Endothelial cell of umbilical vein (primary cell): ENCODE data around the gene UBE2E2. TPM values are rescaled to one million over a fixed set of nuclear protein-coding genes. Genes with fewer than 3 reads are reported as not detected.

ENCODE experiments used
- BruUV-seq: library from RNA; stranded (reverse); fragments of 400-500 nt; replicated peaks from 2 replicates; lab custom pipeline; 2021; lab: Mats Ljungman, UMichigan
- CTCF ChIA-PET: fragments of 300-600, 350-600 bp; sonication (Branson Sonifier 250); formaldehyde crosslinking; loops from one replicate; lab custom pipeline; 2021; ENCODE audit warnings: antibody characterized with exemption, inconsistent platforms; lab: Charles Lee
- POLR2A ChIA-PET: fragments of 300-600, 350-600 bp; sonication (Branson Sonifier 250); formaldehyde crosslinking; loops from one replicate; lab custom pipeline; 2021; ENCODE audit warnings: antibody characterized with exemption, inconsistent platforms; lab: Charles Lee
- DNase-seq: peaks from one replicate; pipeline ENCODE4 v3.0.0-alpha.2; 2011; ENCODE audit warnings: low read depth, low spot score
- FAIRE-seq: peaks from 2 replicates; lab custom pipeline; 2011; peaks lifted over from hg19 to GRCh38; lab: Jason Lieb, UNC
- H2AFZ ChIP-seq: 2 replicates; pipeline ENCODE4 v1.6.0; 2012; ENCODE audit warnings: low read depth, low read length, control low read depth, inconsistent platforms
- H3K27ac ChIP-seq: 2 replicates; pipeline ENCODE4 v1.5.1; 2011; ENCODE audit warnings: low read depth, mild to moderate bottlenecking, control low read depth, low read length, moderate library complexity; ENCODE audit not compliant: insufficient read depth
- H3K27me3 ChIP-seq, 2 experiments: 2 replicates each; pipeline versions ENCODE4 v1.6.0 to v1.6.1; 2011; ENCODE audit warnings: low read length in 2 of 2, mixed read lengths in 1 of 2; ENCODE audit not compliant: control insufficient read depth in 2 of 2, insufficient read depth in 2 of 2
- H3K36me3 ChIP-seq, 2 experiments: 2 replicates in 1 of 2; 3 replicates in 1 of 2; pipeline ENCODE4 v1.5.1; 2011; ENCODE audit warnings: low read length in 2 of 2, mild to moderate bottlenecking in 1 of 2, moderate library complexity in 1 of 2; ENCODE audit not compliant: control insufficient read depth in 2 of 2, insufficient read depth in 2 of 2; ENCODE audit errors: extremely low read depth in 1 of 2
- H3K4me1 ChIP-seq: 3 replicates; pipeline ENCODE4 v1.5.1; 2011; ENCODE audit warnings: mild to moderate bottlenecking, low read length; ENCODE audit not compliant: control insufficient read depth, insufficient read depth; ENCODE audit errors: extremely low read depth
- H3K4me2 ChIP-seq: 2 replicates; pipeline ENCODE4 v1.6.1; 2011; ENCODE audit warnings: low read length, control low read depth, mixed read lengths; ENCODE audit not compliant: insufficient read depth
- H3K4me3 ChIP-seq, 3 experiments: fragments of 200-600 bp in 1 of 3; sonication (generic), shearing (Covaris generic) in 1 of 3; replicated peaks in 1 of 3; 2 replicates each; pipeline ENCODE4 v1.5.1; 2011 to 2016; ENCODE audit warnings: control low read depth in 3 of 3, low read length in 3 of 3, mild to moderate bottlenecking in 2 of 3, inconsistent platforms in 1 of 3, low read depth in 1 of 3, moderate library complexity in 1 of 3; ENCODE audit not compliant: insufficient read depth in 1 of 3
- H3K79me2 ChIP-seq: 2 replicates; pipeline ENCODE4 v1.6.0; 2012; ENCODE audit warnings: low read length, inconsistent platforms; ENCODE audit not compliant: control insufficient read depth, insufficient read depth
- H3K9ac ChIP-seq: replicated peaks from 2 replicates; pipeline ENCODE3; 2011; ENCODE audit warnings: low read length, control low read depth; ENCODE audit not compliant: insufficient read depth; ENCODE audit errors: extremely low read depth
- H3K9me1 ChIP-seq: replicated peaks from 3 replicates; pipeline ENCODE4 v1.6.0; 2011; ENCODE audit warnings: mild to moderate bottlenecking, low read length; ENCODE audit not compliant: control insufficient read depth, insufficient read depth; ENCODE audit errors: extremely low read depth
- H3K9me3 ChIP-seq: replicated peaks from 2 replicates; pipeline ENCODE4 v1.5.1; 2012; ENCODE audit warnings: low read length, inconsistent platforms; ENCODE audit not compliant: control insufficient read depth, insufficient read depth
- H4K20me1 ChIP-seq: replicated peaks from 2 replicates; pipeline ENCODE3; 2011; ENCODE audit warnings: mild to moderate bottlenecking, low read length; ENCODE audit not compliant: control insufficient read depth, insufficient read depth; ENCODE audit errors: extremely low read depth
- EZH2 ChIP-seq: IDR thresholded peaks from 2 replicates; pipeline ENCODE4 v1.6.1; 2012; ENCODE audit warnings: borderline replicate concordance, low read depth, mild to moderate bottlenecking, moderate library complexity, low read length, inconsistent platforms; ENCODE audit not compliant: severe bottlenecking
- FOS ChIP-seq: IDR thresholded peaks from 2 replicates; pipeline ENCODE4 v1.6.1; 2011; ENCODE audit warnings: mild to moderate bottlenecking, low read length, moderate library complexity, borderline replicate concordance; ENCODE audit not compliant: insufficient read depth
- GATA2 ChIP-seq: IDR thresholded peaks from 2 replicates; pipeline ENCODE4 v1.7.0; 2011; ENCODE audit warnings: low read depth, mild to moderate bottlenecking, moderate library complexity, mixed read lengths, low read length; ENCODE audit not compliant: insufficient read length, insufficient read depth
- JUN ChIP-seq: IDR thresholded peaks from 2 replicates; pipeline ENCODE4 v1.6.1; 2011; ENCODE audit warnings: borderline replicate concordance, low read depth; ENCODE audit not compliant: insufficient read length, insufficient read depth
- MYC ChIP-seq: IDR thresholded peaks from one replicate; pipeline ENCODE4 v1.6.1; 2011; ENCODE audit warnings: mild to moderate bottlenecking, low read depth, low read length
- POLR2A ChIP-seq: IDR thresholded peaks from 2 replicates; pipeline ENCODE4 v1.6.1; 2012; ENCODE audit warnings: low read depth, mild to moderate bottlenecking, control low read depth, low read length
- POLR2AphosphoS5 ChIP-seq: IDR thresholded peaks from 2 replicates; pipeline ENCODE4 v1.6.1; 2012; ENCODE audit warnings: low read depth, mild to moderate bottlenecking, control low read depth, low read length, moderate library complexity; ENCODE audit not compliant: insufficient read depth
- dilution Hi-C: fragments of 300-500 bp; cut with MboI; formaldehyde crosslinking; loops from one replicate; pipeline ENCODE4 v1.15.0; 2019; ENCODE audit warnings: low sequenced_read_pairs; ENCODE audit not compliant: extremely low pct_ligation_motif_present
- intact Hi-C: fragments of 100-400 bp; cut with micrococcal nuclease; formaldehyde crosslinking; loops from one replicate; pipeline ENCODE4 v1.10.0; 2022
- polyA plus RNA-seq, 4 experiments: library from polyadenylated mRNA; depleted of rRNA in 3 of 4; stranded (reverse) in 3 of 4; unstranded in 1 of 4; fragments of >200 nt; gene quantifications; 2 replicates each; pipeline versions ENCODE4 v1.2.1 to v1.2.3, GENCODE V29; 2011 to 2012; ENCODE audit warnings: missing spikeins in 1 of 4
- total RNA-seq: library from RNA; stranded (reverse); gene quantifications from 2 replicates; pipeline ENCODE4 v1.2.3, GENCODE V29; 2021
- TF ChIP-seq, protein P1 (sequence below): IDR thresholded peaks from 2 replicates; pipeline ENCODE4 v1.6.1; 2011; ENCODE audit not compliant: insufficient read depth, insufficient read length
- TF ChIP-seq, protein P2 (sequence below), 2 donors: IDR thresholded peaks; 1 replicate in 1 of 2; 2 replicates in 1 of 2; pipeline ENCODE4 v1.5.1; 2011; ENCODE audit warnings: low read length in 2 of 2, mild to moderate bottlenecking in 2 of 2, moderate library complexity in 2 of 2, control low read depth in 1 of 2, inconsistent platforms in 1 of 2, low read depth in 1 of 2; ENCODE audit not compliant: insufficient read depth in 1 of 2; ENCODE audit errors: extremely low read depth in 1 of 2

Gene UBE2E2
- total and polyA plus RNA-seq, 2 donors (not counting 3 experiments of a cell fraction or from before 2014, with no cell fraction given) = 37.0 to 45.4 TPM

GRCh38 chr3:23252122-23252521 lies 49.0 kb downstream of the UBE2E2 start:
- H3K4me3 ChIP-seq = no peak overlapping the region
- no peaks in the 10 kb centered on the region for H3K4me1 ChIP-seq
- no TSS peak for BruUV-seq
- no peaks in the 10 kb centered on the region for H3K9me1 ChIP-seq
- H3K4me2 ChIP-seq = no peak overlapping the region
- no peak overlapping the region for H2AFZ ChIP-seq
- H3K27ac ChIP-seq = no peak overlapping the region
- FAIRE-seq (no peak), DNase-seq (no peak)
- H3K27me3 ChIP-seq = no peaks in the 10 kb centered on the region
- peaks cover 4% of the 10 kb centered on the region for H4K20me1 ChIP-seq
- intact Hi-C loops = no loop called here
- no peak overlapping the region for H3K9ac ChIP-seq
- dilution Hi-C loops = no loop called here
- CTCF ChIA-PET = interaction anchor here (1.4 kb wide), 1 partner anchor 19 kb away, joined by 3 read pairs; no protein-coding TSS in a partner anchor
- no peaks in the 10 kb centered on the region for H3K9me3 ChIP-seq
- H3K36me3 ChIP-seq = no peaks in the 10 kb centered on the region
- POLR2A ChIA-PET = no interaction called here
- H3K79me2 ChIP-seq = peaks cover 13% of the 10 kb centered on the region
- TF ChIP-seq JUN (no peak), MYC (no peak), EZH2 (no peak), POLR2A (no peak), FOS (no peak), GATA2 (no peak)
- TF ChIP-seq, protein P1, sequence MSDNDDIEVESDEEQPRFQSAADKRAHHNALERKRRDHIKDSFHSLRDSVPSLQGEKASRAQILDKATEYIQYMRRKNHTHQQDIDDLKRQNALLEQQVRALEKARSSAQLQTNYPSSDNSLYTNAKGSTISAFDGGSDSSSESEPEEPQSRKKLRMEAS = no peak

DNA sequence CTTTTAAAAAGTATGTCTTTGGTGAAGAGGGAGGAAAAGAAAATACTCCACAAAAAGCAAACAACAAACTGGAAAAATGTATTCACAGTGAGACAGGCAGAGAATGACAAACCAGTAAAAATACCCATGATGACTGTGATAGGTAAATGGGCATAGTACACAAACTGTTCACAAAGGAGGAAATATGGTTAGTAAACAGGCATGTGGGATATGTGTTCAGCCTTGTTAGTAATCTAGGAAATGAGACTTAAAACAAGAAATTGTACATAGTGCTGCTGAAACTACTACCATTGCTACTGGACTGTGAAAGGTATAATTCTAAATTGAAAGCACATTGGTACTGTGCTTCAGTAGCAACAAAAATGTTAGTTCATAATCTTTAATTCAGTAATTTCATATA lies 50.1 kb downstream of the UBE2E2 start:
- H3K27me3 ChIP-seq = no peaks in the 10 kb centered on the region
- ChIA-PET POLR2A (no interaction called here), CTCF (no interaction called here)
- no peak overlapping the region for H2AFZ ChIP-seq
- FAIRE-seq (no peak), DNase-seq (no peak)
- H3K27ac ChIP-seq = no peak overlapping the region
- no peaks in the 10 kb centered on the region for H3K9me1 ChIP-seq
- dilution Hi-C loops (no loop called here), intact Hi-C loops (no loop called here)
- H3K4me3 ChIP-seq = no peak overlapping the region
- no peaks in the 10 kb centered on the region for H3K4me1 ChIP-seq
- H3K79me2 ChIP-seq = peaks cover 13% of the 10 kb centered on the region
- no peak overlapping the region for H3K4me2 ChIP-seq
- TF ChIP-seq, protein P1 = no peak
- no peak for TF ChIP-seq POLR2AphosphoS5
- TF ChIP-seq EZH2 = no peak
- TF ChIP-seq MYC = no peak
- TF ChIP-seq JUN = no peak
- TF ChIP-seq, protein P2, sequence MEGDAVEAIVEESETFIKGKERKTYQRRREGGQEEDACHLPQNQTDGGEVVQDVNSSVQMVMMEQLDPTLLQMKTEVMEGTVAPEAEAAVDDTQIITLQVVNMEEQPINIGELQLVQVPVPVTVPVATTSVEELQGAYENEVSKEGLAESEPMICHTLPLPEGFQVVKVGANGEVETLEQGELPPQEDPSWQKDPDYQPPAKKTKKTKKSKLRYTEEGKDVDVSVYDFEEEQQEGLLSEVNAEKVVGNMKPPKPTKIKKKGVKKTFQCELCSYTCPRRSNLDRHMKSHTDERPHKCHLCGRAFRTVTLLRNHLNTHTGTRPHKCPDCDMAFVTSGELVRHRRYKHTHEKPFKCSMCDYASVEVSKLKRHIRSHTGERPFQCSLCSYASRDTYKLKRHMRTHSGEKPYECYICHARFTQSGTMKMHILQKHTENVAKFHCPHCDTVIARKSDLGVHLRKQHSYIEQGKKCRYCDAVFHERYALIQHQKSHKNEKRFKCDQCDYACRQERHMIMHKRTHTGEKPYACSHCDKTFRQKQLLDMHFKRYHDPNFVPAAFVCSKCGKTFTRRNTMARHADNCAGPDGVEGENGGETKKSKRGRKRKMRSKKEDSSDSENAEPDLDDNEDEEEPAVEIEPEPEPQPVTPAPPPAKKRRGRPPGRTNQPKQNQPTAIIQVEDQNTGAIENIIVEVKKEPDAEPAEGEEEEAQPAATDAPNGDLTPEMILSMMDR (IDR thresholded peaks at IDR 0.05; ENCODE audit: extremely low read depth in 1 of 2, insufficient read depth in 1 of 2, low read depth in 1 of 2, low read length in 2 of 2) = no peak
- no TSS peak for BruUV-seq
- H3K9me3 ChIP-seq = no peaks in the 10 kb centered on the region
- H3K9ac ChIP-seq = no peak overlapping the region
- H4K20me1 ChIP-seq = peaks cover 4% of the 10 kb centered on the region
- no peaks in the 10 kb centered on the region for H3K36me3 ChIP-seq
